ENCODE results near the gene CARMIL1.

Gene CARMIL1

DNA sequence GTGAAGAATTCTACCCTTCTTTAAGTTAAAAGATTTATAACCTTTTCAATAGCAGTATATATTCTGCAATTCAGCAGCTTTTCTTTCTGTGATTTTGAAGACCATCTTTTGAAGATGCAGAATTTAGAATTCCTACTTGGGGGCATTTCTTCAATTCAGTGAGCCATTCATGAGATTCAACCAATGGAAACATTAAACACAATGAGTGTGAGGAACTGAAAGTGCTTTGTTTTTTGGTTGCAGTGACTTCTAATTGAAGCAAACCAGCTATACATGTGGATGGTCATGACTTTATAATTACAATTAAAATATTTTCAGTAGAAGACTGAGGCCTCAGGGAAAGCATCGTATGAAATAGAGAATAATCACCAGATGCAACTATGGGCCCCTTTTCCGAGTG is 108.3 kb downstream of the CARMIL1 start:
- no peaks in the 10 kb centered on the region for H3K79me1 ChIP-seq (ENCODE audit: low read length)
- no peak overlapping the region for H2AFZ ChIP-seq (ENCODE audit: insufficient read depth, low read length, poor library complexity)
- no peak overlapping the region for H3K23ac ChIP-seq (ENCODE audit: low read length)
- H4K8ac ChIP-seq (ENCODE audit: low read depth, low read length), result no peak overlapping the region
- no peak overlapping the region for H3K4me2 ChIP-seq (ENCODE audit: low read length)
- no peak overlapping the region for H2BK12ac ChIP-seq (ENCODE audit: low read length)
- no peak overlapping the region for H4K91ac ChIP-seq (ENCODE audit: low read depth, low read length)
- no CpG with 5 or more reads among the region's 2 CpGs for WGBS (ENCODE audit: extremely low coverage, insufficient coverage, insufficient read length)
- no peaks in the 10 kb centered on the region for H3K36me3 ChIP-seq (ENCODE audit: control insufficient read depth in 1 of 2, insufficient read depth in 2 of 2, low read length in 2 of 2)
- H3K9ac ChIP-seq (ENCODE audit: low read length), result no peak overlapping the region
- H2BK5ac ChIP-seq (ENCODE audit: low read depth, low read length, poor library complexity), result no peak overlapping the region
- H3K4me1 ChIP-seq (ENCODE audit: control insufficient read depth in 1 of 2, insufficient read depth in 2 of 2, low read length in 2 of 2), result no peaks in the 10 kb centered on the region
- H2BK120ac ChIP-seq (ENCODE audit: insufficient read depth, low read length, poor library complexity), result no peak overlapping the region
- H3K14ac ChIP-seq (ENCODE audit: low read length), result no peak overlapping the region
- no peak overlapping the region for H4K12ac ChIP-seq (ENCODE audit: low read depth, low read length)
- H3K27ac ChIP-seq (ENCODE audit: low read depth, low read length), result no peak overlapping the region
- no peak overlapping the region for H3K4ac ChIP-seq (ENCODE audit: low read depth, low read length)
- no peak overlapping the region for H3K4me3 ChIP-seq (ENCODE audit: low read depth, low read length)
- no peak overlapping the region for H3K18ac ChIP-seq (ENCODE audit: low read length)
- H2AK5ac ChIP-seq (ENCODE audit: low read length), result no peak overlapping the region
- H3K27me3 ChIP-seq (ENCODE audit: insufficient read depth, low read length), result no peaks in the 10 kb centered on the region
- H3K79me2 ChIP-seq (ENCODE audit: control insufficient read depth, insufficient read depth, low read length, poor library complexity), result no peaks in the 10 kb centered on the region
- H3K9me3 ChIP-seq (ENCODE audit: insufficient read depth, low read depth, low read length), result no peaks in the 10 kb centered on the region
- DNase-seq, result no peak

DNA sequence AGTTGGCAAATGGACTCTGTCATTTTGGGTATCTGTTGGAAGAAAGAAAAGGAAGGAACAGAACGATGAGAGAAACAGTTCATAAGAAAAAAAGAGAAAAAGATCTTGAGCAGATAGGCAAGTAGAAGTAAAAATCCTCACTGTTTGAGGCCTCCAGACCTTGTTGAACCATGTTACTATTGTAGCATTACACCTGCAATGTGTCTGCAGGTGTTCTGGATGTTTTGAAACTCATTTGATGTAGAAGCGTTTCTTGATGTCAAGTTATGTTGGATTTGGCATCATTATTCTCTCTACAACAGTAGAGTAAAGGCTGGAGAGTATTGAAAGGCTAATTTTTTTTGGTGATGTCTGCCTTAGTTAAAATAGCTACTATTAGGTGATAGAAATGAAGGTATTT is 108.7 kb downstream of the CARMIL1 start:
- no peak overlapping the region for H3K4me3 ChIP-seq (ENCODE audit: low read depth, low read length)
- WGBS (ENCODE audit: extremely low coverage, insufficient coverage, insufficient read length), result no CpG with 5 or more reads among the region's 2 CpGs
- no peaks in the 10 kb centered on the region for H3K27me3 ChIP-seq (ENCODE audit: insufficient read depth, low read length)
- no peaks in the 10 kb centered on the region for H3K4me1 ChIP-seq (ENCODE audit: control insufficient read depth in 1 of 2, insufficient read depth in 2 of 2, low read length in 2 of 2)
- no peak overlapping the region for H2BK5ac ChIP-seq (ENCODE audit: low read depth, low read length, poor library complexity)
- no peak overlapping the region for H3K23ac ChIP-seq (ENCODE audit: low read length)
- H3K79me2 ChIP-seq (ENCODE audit: control insufficient read depth, insufficient read depth, low read length, poor library complexity), result no peaks in the 10 kb centered on the region
- no peaks in the 10 kb centered on the region for H3K36me3 ChIP-seq (ENCODE audit: control insufficient read depth in 1 of 2, insufficient read depth in 2 of 2, low read length in 2 of 2)
- H2AFZ ChIP-seq (ENCODE audit: insufficient read depth, low read length, poor library complexity), result no peak overlapping the region
- no peaks in the 10 kb centered on the region for H3K9me3 ChIP-seq (ENCODE audit: insufficient read depth, low read depth, low read length)
- H3K18ac ChIP-seq (ENCODE audit: low read length), result no peak overlapping the region
- H3K27ac ChIP-seq (ENCODE audit: low read depth, low read length), result no peak overlapping the region
- H3K4ac ChIP-seq (ENCODE audit: low read depth, low read length), result no peak overlapping the region
- H4K12ac ChIP-seq (ENCODE audit: low read depth, low read length), result no peak overlapping the region
- no peak overlapping the region for H2BK12ac ChIP-seq (ENCODE audit: low read length)
- no peak overlapping the region for H3K4me2 ChIP-seq (ENCODE audit: low read length)
- H2AK5ac ChIP-seq (ENCODE audit: low read length), result no peak overlapping the region
- H2BK120ac ChIP-seq (ENCODE audit: insufficient read depth, low read length, poor library complexity), result no peak overlapping the region
- no peak for DNase-seq
- no peak overlapping the region for H4K8ac ChIP-seq (ENCODE audit: low read depth, low read length)
- H3K79me1 ChIP-seq (ENCODE audit: low read length), result no peaks in the 10 kb centered on the region
- no peak overlapping the region for H3K9ac ChIP-seq (ENCODE audit: low read length)
- H3K14ac ChIP-seq (ENCODE audit: low read length), result no peak overlapping the region
- no peak overlapping the region for H4K91ac ChIP-seq (ENCODE audit: low read depth, low read length)

DNA sequence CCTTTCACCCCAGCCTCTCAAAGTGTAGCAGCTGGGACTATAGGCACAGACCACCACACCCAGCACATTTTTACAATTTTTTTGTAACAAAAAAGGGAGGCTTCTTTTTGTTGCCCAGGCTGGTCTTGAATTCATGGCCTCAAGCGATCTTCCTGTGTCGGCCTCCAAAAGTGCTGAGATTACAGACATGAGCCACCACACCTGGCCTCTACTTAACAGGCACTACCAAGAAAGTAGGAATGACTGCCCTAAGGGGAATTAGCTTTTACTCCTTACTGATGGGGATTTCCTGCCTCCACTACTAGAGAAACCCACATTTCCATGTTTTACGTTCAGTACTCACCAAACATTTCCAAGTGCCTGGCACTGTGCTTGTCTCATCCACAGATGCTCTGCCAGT is 109.6 kb downstream of the CARMIL1 start:
- no peak overlapping the region for H2BK12ac ChIP-seq (ENCODE audit: low read length)
- no peak overlapping the region for H3K23ac ChIP-seq (ENCODE audit: low read length)
- WGBS (ENCODE audit: extremely low coverage, insufficient coverage, insufficient read length), result no CpG with 5 or more reads among the region's 3 CpGs
- H2BK5ac ChIP-seq (ENCODE audit: low read depth, low read length, poor library complexity), result no peak overlapping the region
- no peak overlapping the region for H4K8ac ChIP-seq (ENCODE audit: low read depth, low read length)
- H3K27ac ChIP-seq (ENCODE audit: low read depth, low read length), result no peak overlapping the region
- H4K91ac ChIP-seq (ENCODE audit: low read depth, low read length), result no peak overlapping the region
- H4K12ac ChIP-seq (ENCODE audit: low read depth, low read length), result no peak overlapping the region
- no peak overlapping the region for H2AK5ac ChIP-seq (ENCODE audit: low read length)
- no peaks in the 10 kb centered on the region for H3K27me3 ChIP-seq (ENCODE audit: insufficient read depth, low read length)
- no peak overlapping the region for H3K4me2 ChIP-seq (ENCODE audit: low read length)
- no peak overlapping the region for H3K4ac ChIP-seq (ENCODE audit: low read depth, low read length)
- no peaks in the 10 kb centered on the region for H3K9me3 ChIP-seq (ENCODE audit: insufficient read depth, low read depth, low read length)
- no peak overlapping the region for H2AFZ ChIP-seq (ENCODE audit: insufficient read depth, low read length, poor library complexity)
- H3K18ac ChIP-seq (ENCODE audit: low read length), result no peak overlapping the region
- no peak overlapping the region for H3K9ac ChIP-seq (ENCODE audit: low read length)
- no peaks in the 10 kb centered on the region for H3K79me2 ChIP-seq (ENCODE audit: control insufficient read depth, insufficient read depth, low read length, poor library complexity)
- no peak overlapping the region for H3K14ac ChIP-seq (ENCODE audit: low read length)
- H3K36me3 ChIP-seq (ENCODE audit: control insufficient read depth in 1 of 2, insufficient read depth in 2 of 2, low read length in 2 of 2), result no peaks in the 10 kb centered on the region
- no peak overlapping the region for H3K4me3 ChIP-seq (ENCODE audit: low read depth, low read length)
- no peaks in the 10 kb centered on the region for H3K79me1 ChIP-seq (ENCODE audit: low read length)
- peak; percentile 42 to 79 for DNase-seq
- H2BK120ac ChIP-seq (ENCODE audit: insufficient read depth, low read length, poor library complexity), result no peak overlapping the region
- H3K4me1 ChIP-seq (ENCODE audit: control insufficient read depth in 1 of 2, insufficient read depth in 2 of 2, low read length in 2 of 2), result no peaks in the 10 kb centered on the region

GRCh38 chr6:25389471-25389870 is 110.3 kb downstream of the CARMIL1 start:
- H2BK12ac ChIP-seq (ENCODE audit: low read length), result no peak overlapping the region
- no peak overlapping the region for H3K27ac ChIP-seq (ENCODE audit: low read depth, low read length)
- H2BK120ac ChIP-seq (ENCODE audit: insufficient read depth, low read length, poor library complexity), result no peak overlapping the region
- DNase-seq, result no peak
- H3K4me2 ChIP-seq (ENCODE audit: low read length), result no peak overlapping the region
- no peak overlapping the region for H2AFZ ChIP-seq (ENCODE audit: insufficient read depth, low read length, poor library complexity)
- WGBS (ENCODE audit: extremely low coverage, insufficient coverage, insufficient read length), result no CpG with 5 or more reads among the region's 2 CpGs
- no peak overlapping the region for H4K12ac ChIP-seq (ENCODE audit: low read depth, low read length)
- H3K36me3 ChIP-seq (ENCODE audit: control insufficient read depth in 1 of 2, insufficient read depth in 2 of 2, low read length in 2 of 2), result no peaks in the 10 kb centered on the region
- H3K14ac ChIP-seq (ENCODE audit: low read length), result no peak overlapping the region
- no peak overlapping the region for H2AK5ac ChIP-seq (ENCODE audit: low read length)
- no peaks in the 10 kb centered on the region for H3K27me3 ChIP-seq (ENCODE audit: insufficient read depth, low read length)
- H3K23ac ChIP-seq (ENCODE audit: low read length), result no peak overlapping the region
- no peak overlapping the region for H3K4me3 ChIP-seq (ENCODE audit: low read depth, low read length)
- no peaks in the 10 kb centered on the region for H3K79me2 ChIP-seq (ENCODE audit: control insufficient read depth, insufficient read depth, low read length, poor library complexity)
- no peaks in the 10 kb centered on the region for H3K4me1 ChIP-seq (ENCODE audit: control insufficient read depth in 1 of 2, insufficient read depth in 2 of 2, low read length in 2 of 2)
- H2BK5ac ChIP-seq (ENCODE audit: low read depth, low read length, poor library complexity), result no peak overlapping the region
- H3K18ac ChIP-seq (ENCODE audit: low read length), result no peak overlapping the region
- H4K8ac ChIP-seq (ENCODE audit: low read depth, low read length), result no peak overlapping the region
- no peaks in the 10 kb centered on the region for H3K79me1 ChIP-seq (ENCODE audit: low read length)
- no peak overlapping the region for H3K9ac ChIP-seq (ENCODE audit: low read length)
- no peak overlapping the region for H3K4ac ChIP-seq (ENCODE audit: low read depth, low read length)
- H4K91ac ChIP-seq (ENCODE audit: low read depth, low read length), result no peak overlapping the region
- no peaks in the 10 kb centered on the region for H3K9me3 ChIP-seq (ENCODE audit: insufficient read depth, low read depth, low read length)
